ENCODE results near the gene VASH2.
"Not testable (repeated sequence)": the region's sequence is repeated elsewhere in the genome, so short reads cannot be mapped to it uniquely, and the experiment has no call there.

Gene VASH2

DNA sequence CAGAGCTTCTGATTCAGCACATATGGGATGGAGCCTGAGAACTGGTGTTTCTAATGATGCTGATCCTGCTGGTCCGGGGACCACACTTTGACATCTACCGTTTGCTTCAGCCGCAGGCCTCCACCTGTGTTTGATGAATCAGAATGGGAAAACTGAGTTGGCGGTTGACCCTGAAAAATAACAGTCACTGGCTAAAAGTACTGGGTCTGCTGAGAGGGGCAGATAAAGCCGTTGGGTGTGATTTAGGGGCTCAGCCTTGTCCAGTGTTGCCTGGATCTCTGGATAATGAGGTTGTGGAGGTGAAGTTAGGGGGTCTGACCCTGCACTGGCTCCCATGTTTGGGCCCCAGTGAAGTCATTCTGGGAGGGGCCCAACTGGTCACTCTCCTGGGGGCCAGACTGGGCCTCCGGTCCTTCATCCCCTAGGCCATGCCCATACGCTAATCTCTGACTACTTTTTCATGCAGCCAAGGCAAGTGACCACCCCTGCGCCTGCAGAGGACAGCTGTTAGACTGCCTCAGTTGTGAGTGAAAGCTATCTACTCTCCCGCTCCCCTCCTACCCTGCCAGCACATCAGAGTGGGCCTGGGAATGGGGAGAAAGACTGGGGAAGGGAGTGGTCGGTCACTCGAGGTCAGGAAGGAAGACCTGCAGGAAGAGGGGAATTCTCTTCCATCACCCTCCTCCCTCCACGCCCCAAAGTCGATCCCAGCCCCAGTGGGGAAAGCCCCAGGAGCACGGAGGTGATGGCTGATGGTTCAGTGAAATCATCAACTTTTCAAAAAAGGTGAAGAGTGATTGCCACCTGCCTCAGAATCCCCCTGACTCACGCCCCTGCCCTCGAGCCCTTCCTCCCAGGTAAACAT lies 27.7 kb downstream of the VASH2 start:
- no peak overlapping the region for H3K27ac ChIP-seq
- no peak for DNase-seq (ENCODE audit: low read depth, low spot score)

DNA sequence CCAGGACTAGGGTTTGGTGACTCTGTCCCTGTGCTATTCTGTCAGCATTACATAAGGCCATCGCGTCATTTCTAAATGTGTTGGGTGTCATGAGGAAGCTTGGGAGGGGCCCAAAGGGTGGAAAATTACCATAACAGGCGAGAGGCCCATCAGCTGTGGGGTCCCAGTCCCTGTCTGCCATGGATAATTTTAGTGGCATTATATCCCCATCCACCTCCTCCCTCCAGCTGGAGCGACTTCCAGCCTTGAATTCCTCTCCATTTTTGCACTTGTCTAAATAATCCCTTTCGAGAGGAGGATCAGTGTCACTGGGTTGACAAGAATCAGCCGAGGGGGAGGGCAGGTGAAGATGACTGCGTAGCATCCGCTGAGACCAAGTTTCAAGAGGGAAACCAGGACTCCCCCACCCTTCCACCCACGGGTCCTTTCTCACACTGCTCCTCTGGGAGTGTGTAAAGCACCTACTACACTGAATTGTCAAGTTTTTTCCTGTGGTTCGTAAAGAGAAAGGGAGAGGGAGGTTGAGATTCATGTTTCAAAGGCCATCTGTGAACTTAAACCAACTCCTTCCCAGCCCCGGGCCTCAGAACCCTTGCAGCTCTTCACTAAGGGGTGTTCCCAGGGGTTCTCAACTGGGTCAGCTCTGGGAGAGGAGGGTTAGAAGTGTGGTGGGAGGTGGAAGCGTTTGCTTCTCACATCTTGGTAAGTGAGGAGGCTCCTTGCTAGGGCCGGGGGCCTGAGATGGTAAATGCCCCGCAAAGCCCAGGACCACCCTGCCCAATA lies 29.2 kb downstream of the VASH2 start:
- DNase-seq (ENCODE audit: low read depth, low spot score): no peak
- H3K27ac ChIP-seq: no peak overlapping the region

DNA sequence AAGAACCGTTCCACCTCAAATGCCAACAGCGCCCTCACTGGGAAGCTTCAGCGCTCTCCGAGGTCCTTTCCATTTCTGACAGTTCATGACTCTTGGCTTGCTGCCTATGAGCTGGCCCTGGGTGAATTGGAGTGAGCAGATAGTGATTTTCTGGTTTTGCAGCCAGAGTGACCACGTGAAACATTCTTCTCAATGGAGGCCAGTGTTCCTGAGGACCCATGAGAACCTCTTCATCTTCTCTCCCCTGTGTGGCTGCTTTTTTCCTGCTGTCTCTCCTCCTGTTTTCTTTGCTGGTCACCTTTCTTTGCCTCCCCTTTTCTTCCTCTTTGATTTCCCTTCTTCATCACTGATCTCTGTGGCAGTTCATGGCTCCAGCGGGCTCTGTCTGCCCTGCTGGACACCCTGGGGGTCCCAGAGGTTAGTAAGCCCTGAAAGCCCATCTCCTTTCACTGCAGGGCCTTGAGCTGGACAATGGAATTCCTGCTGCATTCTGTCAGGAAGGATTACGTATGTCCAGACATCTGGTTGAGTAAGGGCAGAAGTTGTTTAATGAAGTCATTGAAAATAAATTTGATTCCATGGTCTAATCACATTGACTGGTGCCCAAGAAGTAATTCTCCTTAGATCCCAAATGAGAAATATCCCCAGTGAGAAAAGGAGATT lies 29.9 kb downstream of the VASH2 start:
- H3K27ac ChIP-seq: no peak overlapping the region
- DNase-seq (ENCODE audit: low read depth, low spot score): no peak

DNA sequence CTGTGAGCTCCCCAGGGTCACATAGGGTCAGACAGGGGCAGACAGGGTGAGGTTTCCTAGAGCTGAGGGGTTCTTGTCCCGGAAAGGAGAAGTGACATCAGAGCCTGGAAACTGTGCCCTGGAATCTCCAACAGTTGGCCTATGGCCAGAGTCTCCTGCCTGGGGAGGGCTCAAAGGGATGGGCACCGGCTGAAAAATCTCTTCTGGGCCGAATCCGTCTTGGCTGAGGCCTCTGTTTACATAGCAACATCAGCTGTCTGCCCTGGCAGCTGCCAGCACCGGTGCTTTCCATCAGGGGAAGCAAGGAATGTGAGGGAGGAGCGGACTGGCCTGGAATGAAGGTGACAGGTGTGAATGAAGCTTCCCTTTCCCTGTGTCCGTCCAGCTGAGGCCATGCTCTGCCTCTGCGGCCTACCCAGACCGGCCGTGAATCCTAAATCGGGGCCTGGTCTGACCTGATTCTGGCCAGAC lies 30.7 kb downstream of the VASH2 start:
- DNase-seq (ENCODE audit: low read depth, low spot score): no peak
- H3K27ac ChIP-seq: no peak overlapping the region

DNA sequence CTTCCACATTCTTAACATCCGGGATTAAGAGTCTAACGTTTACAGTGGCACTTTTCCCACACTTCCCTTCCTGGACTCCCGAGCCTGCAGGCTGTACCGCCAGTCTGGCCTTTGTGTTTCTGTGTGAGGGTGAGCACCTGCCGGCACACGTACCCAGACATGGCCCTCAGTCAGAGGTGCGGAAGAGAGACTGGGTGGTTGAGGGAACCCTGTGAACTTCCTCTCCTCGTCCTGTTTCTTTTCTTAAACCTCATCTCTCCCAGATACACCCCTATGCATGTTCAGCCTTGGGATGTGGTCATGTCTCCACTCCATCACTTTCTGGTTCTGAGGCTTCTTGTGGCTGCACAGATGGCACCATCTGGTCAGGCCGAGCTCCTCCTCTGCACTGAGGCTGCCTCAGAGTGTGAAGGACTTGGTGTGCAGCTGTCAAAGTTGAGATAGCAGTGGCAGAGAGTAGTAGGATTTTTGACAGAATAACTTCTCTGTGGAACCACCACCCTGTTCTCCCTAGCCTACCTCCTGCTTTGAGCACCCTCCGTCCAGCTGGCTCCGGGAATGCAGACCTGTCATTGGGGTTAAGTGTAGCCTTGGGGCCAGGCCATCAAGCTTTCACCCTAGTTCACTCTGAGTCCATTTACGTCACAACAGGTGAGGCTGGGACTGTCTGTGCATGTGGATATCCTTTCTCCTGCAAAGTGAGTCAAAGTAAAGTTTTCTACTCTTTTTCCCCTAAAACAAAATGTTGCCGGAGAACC lies 31.4 kb downstream of the VASH2 start:
- H3K27ac ChIP-seq: no peak overlapping the region
- no peak for DNase-seq (ENCODE audit: low read depth, low spot score)

DNA sequence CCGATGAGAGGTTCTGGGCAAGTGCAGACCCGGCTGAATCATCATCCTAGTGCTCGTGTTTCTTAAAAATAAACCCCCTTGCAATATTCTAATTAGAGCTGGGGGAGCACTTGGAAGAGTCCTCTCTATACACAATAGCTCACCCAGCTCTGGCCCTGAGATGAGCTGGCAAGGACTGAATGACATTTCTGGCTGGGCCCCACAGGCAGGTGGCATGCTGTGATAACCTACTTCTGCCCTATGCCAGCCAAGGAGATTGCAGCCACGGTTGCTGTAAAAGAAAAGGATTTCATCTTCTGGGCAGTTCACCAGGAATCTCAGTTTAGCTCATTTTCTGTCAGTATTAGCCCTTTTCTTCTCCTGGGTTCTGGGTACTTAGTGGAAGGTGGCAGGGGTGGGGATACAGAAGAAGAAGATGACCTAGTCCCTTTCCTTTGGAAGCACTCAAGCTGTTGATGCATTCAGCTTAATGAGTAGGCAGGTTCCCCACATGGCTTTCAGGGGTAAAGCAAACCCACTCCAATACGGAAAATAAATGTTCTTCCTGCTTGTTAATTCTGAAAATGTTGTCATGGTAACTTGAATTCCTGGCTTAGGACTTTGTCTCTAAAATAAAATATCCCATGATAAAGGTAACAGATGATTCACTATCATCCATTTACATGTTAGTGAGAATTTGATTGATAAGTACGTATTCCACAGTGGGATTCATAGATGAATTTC lies 32.2 kb downstream of the VASH2 start:
- DNase-seq (ENCODE audit: low read depth, low spot score): no peak
- H3K27ac ChIP-seq: no peak overlapping the region

DNA sequence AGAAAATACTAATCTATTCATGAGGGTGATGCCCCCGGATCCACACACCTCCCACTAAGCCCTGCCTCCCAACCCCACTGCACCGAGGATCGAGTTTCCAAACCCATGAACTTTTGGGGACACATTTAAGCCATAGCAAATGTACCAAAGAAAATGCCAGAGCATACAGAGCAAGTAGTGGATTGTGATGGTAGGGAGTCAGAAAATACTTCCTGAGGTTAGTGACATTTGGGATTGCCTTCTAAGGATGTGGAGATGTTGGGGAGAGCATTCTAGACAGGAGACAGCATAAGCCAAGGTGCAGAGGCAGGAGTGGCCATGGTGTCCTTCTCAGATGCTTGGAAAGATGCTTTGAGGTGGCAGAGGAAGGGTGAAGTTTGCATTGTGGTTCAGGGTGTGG lies 33.1 kb downstream of the VASH2 start:
- no peak for DNase-seq (ENCODE audit: low read depth, low spot score)
- no peak overlapping the region for H3K27ac ChIP-seq

DNA sequence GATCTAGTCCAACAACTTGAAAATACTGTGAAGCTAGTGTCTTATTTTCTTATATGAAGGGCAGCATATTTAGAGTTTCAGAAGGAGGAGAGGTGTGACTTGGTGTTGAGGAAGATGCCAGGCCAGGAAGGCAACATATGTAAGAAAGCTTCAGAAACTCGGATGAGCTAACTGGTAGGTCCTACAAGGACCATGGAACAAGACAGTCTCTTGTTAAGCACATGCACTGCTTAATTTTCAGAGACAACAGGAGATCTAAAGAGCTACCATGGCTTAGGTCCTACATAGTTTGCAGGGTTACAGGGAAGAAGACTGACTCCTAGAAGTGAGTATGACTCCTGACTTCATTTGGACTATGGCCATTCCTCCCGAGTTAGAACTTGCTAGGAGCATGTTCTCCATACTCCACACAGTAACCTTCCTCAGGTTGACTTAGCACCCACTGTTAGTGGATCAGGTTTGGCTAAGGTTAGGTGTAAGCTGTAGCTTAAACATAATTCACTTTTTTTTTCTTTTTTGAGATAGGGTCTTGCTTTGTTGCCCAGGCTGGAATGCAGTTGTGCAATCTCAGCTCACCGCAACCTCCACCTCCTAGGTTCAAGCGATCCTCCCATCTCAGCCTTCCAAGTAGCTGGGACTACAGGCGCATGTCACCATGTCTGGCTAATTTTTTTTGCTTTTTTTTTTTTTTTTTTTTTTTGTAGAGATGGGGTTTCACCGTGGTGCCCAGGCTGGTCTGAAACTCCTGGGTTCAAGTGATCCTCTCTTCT lies 34.4 kb downstream of the VASH2 start:
- H3K27ac ChIP-seq: no peak overlapping the region
- no peak for DNase-seq (ENCODE audit: low read depth, low spot score)

DNA sequence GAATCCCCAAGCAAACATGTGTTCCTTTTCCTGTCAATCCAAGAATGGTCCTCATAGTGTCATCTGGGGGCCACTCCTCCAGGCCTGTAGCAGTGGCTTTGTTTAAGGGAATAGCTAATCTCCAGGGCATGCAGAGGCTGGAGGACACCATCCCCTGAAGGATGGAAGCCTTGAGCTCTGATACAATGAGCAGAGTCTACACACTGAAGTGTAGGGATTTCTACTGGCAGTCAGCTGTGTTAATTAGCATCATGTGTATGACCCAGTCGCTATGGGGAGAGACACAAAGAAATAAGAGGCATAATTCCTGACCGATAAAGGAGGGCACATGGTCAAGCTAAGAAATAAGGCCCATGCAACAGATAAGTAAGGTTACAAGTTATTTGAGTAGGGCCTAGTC lies 36.2 kb downstream of the VASH2 start:
- H3K27ac ChIP-seq: no peak overlapping the region
- DNase-seq (ENCODE audit: low read depth, low spot score): no peak

DNA sequence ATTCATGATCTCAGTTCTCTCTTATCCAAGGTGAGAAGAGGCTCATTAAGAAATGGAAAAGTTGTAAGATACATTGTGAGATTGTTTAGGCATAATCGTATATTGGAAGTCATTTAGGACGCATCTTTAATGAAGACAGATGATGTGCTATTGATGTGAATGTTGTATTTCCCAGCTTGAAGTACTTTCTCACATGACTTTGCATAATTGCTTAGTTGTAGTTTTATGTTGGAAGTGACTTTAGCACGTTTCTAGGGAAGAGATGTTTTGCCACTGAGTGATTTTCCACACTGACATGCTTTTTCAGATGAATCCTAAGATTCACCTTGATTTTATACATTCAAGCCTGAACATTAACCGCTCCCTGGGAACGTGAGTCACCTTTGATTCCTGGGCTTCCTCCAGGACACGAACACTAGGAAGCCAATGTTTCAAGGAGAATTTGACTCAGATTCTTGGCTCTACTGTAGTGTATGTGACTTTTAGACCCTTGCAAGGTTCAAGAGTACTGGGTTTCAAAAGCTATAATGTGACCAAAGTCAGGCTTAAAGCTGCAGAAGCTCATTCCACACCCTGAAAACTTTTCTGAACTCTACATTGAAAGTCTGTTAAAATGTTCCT lies 37.5 kb downstream of the VASH2 start:
- H3K27ac ChIP-seq: no peak overlapping the region
- peak; percentile 3 for DNase-seq (ENCODE audit: low read depth, low spot score)

DNA sequence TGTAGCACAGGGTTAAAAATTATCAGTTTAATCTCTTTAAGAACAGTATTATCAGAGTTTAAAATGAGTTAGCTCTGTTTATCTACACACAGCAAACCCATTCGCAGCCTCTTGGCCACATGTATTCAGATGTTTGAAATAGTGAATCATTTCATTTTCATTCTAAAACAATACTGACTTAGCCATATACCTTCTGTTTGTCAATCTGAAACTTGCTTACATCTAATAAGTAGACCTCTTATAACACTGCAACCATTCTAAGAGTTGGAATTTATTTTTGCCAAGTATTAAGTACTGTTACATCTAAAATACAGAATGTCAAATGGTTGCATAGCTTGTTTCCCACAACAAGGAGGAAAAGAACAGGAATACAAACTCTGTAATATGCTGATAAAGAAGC lies 39.9 kb downstream of the VASH2 start:
- no peak for DNase-seq (ENCODE audit: low read depth, low spot score)
- H3K27ac ChIP-seq: no peak overlapping the region

DNA sequence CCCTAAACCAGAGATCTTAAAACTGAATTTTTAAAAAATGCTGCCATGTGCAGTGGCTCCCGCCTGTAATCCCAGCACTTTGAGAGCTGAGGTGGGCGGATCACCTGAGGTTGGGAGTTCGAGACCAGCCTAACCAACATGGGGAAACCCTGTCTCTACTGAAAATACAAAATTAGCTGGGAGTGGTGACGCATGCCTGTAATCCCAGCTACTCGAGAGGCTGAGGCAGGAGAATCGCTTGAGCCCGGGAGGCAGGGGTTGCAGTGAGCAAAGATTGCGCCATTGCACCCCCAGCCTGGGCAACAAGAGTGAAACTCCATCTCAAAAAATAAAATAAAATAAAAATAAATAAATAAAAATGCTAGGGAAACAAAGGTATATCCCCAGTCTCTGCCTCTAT lies 43.6 kb downstream of the VASH2 start:
- H3K27ac ChIP-seq; DNase-seq (ENCODE audit: low read depth, low spot score): not testable (repeated sequence)

DNA sequence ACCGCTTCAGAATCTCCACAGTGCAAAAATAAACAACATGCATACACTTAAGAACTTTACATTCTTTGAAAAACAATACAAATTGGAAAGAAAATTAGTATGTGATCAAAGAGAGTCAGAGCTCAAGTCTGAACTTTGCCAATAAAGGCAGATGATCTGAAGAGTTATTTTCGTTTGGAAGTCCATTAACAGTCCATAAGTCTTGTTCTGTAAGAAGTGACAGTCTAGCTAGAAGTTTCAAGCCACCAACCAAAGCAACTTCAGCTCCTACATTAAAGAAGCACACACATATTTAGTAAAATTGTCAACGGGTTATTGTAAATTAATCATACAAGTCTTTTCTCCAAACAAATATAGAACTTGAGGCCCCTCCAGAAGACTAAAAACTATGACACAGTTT lies 44.6 kb downstream of the VASH2 start:
- no peak overlapping the region for H3K27ac ChIP-seq
- no peak for DNase-seq (ENCODE audit: low read depth, low spot score)

DNA sequence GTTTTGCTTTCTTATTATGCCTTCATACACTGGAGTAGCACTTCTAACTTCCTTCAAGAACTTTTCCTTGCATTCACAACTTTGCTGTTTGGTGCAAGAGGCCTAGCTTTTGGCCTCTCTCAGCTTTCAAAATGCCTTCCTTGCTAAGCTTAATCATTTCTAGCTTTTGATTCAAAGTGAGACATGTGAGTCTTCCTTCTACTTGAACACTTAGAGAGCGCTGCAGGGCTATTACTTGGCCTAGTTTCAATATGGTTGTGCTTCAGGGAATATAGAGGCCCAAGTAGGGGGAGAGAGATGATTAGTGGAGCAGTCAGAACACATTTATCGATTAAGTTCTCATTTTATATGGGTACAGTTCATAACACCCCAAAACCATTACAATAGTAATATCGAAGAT lies 52.9 kb downstream of the VASH2 start:
- no peak overlapping the region for H3K27ac ChIP-seq
- no peak for DNase-seq (ENCODE audit: low read depth, low spot score)

DNA sequence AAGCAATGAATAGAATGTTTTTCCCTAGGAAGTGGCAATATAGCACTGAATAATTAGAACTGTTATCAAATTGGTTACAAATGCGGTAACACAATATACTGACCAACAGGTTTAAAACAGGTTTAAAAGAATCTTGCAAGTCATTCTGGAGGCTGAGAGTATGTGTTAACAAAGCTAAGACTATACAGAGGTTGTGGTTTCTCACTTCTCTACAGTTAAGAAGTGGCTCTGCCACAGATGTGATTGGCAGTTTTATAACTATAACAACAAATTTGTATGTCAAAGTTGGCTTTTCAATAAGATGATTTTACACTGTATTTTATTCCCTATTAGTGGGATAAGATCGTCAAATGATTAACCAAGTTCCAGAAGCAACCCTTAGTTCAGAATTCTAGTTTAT lies 58.2 kb downstream of the VASH2 start:
- DNase-seq (ENCODE audit: low read depth, low spot score): no peak
- no peak overlapping the region for H3K27ac ChIP-seq

DNA sequence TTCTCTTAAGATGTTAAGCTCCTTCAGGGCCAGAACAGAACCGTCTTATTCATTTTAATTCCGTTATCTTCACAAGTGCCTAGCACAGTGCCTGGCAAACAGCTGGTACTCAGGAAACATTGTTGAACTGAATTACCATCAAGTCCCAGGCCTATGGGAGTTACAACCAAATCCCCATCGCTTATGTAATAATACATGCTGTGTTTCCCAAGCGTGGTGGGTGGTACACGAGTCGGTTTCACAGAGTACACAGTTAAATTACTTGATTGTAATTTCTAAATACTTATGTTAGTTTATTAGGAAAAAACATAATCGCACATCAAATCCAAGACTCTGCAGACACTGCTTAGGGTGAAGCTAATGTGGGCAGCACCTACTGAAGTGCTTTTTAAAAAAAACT lies 64.3 kb downstream of the VASH2 start:
- no peak for DNase-seq (ENCODE audit: low read depth, low spot score)
- peak overlapping the region; percentile 76 for H3K27ac ChIP-seq

DNA sequence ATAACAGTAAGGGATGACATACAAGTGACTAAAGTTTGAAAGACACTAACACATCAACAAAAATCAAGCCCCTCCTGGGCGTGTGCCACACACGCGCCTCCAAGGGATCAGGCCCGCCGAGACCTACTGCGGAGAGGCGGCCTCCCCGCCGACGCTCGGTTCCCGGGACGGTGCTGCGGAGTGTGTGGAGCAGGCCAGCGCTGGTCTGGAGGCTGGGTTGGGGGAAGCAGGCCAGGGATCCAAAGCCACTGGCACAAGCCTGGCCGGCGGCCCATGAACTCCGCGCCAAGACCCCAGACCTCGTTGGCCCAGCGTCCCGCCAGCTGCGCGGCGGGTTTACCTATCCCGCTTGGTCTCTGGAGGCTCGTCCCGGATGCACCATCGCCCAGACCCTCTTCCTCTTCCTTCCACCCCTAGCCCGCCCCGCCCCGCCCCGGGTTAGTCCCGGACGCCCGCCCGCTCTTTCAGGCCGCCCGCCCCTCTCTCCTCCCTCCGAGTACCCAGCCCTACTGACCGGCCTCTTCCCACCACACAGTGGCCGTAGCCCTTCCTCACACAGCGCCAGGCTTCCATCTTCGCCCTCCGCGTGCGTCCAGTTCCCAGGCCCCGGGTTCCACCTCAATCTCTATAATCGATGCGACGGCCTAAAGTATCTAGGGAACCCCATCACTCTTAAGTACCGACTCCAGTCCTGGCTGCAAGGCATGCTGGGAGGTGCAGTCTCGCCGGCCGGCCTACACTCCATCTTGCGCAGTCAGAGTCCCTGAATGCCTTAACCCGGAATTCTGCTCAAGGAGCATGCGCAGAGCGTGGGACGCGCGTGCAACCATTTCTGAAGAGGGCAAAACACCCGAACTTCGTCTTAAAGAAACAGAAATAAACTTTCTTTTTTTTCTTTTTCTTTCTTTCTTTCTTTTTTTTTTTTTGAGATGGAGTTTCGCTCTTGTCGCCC lies 65.0 kb downstream of the VASH2 start, which contains the start of gene ANGEL2:
Gene ANGEL2, minus strand, starts transcription at position 769 of the 952 bp plus-strand sequence. Its CDS starts 196 bp downstream, at position 573.
- DNase-seq (ENCODE audit: low read depth, low spot score): peak; percentile 88
- H3K27ac ChIP-seq: peak within 1 kb of the TSS; percentile 76

Data from epithelial cell of prostate (primary cell).